Activated CD8-positive, alpha-beta T cell treated with anti-CD3 and anti-CD28 coated beads for 36 hours (primary cell): Measurements from ENCODE around the gene LYRM1. TPM values are rescaled to one million over a fixed set of nuclear protein-coding genes. Genes with fewer than 3 reads are reported as not detected.

Experiments used
- ATAC-seq: fragments of 200-7000 bp; cut with Tn5 transposase; one replicate; pipeline ENCODE4 v1.10.0; 2021; ENCODE audit warnings: mild to moderate bottlenecking, moderate library complexity
- CTCF ChIA-PET: fragments of 350-600 bp; sonication (Branson Sonifier 250); formaldehyde crosslinking; loops from one replicate; lab custom pipeline; 2021; ENCODE audit warnings: antibody characterized with exemption; lab: Charles Lee
- POLR2A ChIA-PET: fragments of 350-600 bp; sonication (Branson Sonifier 250); formaldehyde crosslinking; loops from one replicate; lab custom pipeline; 2021; ENCODE audit warnings: antibody characterized with exemption; lab: Charles Lee
- DNase-seq: peaks from one replicate; pipeline ENCODE4 v3.0.0-alpha.2; 2020
- H3K27ac Mint-ChIP-seq: one replicate; pipeline ENCODE4 v1.8.0; 2021; ENCODE audit warnings: mild to moderate bottlenecking, mixed read lengths
- H3K27me3 Mint-ChIP-seq: one replicate; pipeline ENCODE4 v1.8.0; 2021; ENCODE audit warnings: mixed read lengths
- H3K36me3 Mint-ChIP-seq: one replicate; pipeline ENCODE4 v1.8.0; 2021; ENCODE audit warnings: low read depth, mixed read lengths
- H3K4me1 Mint-ChIP-seq: one replicate; pipeline ENCODE4 v1.8.0; 2021; ENCODE audit warnings: low read depth, mixed read lengths
- H3K4me3 Mint-ChIP-seq: one replicate; pipeline ENCODE4 v1.8.0; 2021; ENCODE audit warnings: mild to moderate bottlenecking, moderate library complexity, mixed read lengths
- H3K9me3 Mint-ChIP-seq: one replicate; pipeline ENCODE4 v1.8.0; 2021; ENCODE audit warnings: mixed read lengths
- intact Hi-C: fragments of 100-400 bp; cut with micrococcal nuclease; formaldehyde crosslinking; loops from one replicate; pipeline ENCODE4 v1.10.0; 2022
- total RNA-seq, 2 experiments: library from RNA; stranded (reverse); gene quantifications; one replicate each; pipeline ENCODE4 v1.2.3, GENCODE V29; 2021
- TF ChIP-seq, protein P1 (sequence below): fragments of 200-600 bp; IDR thresholded peaks from one replicate; pipeline ENCODE4 v1.8.0; 2022; ENCODE audit warnings: antibody characterized with exemption, mild to moderate bottlenecking

Gene LYRM1
- total RNA-seq, 2 experiments from 2014 or later = 31.3 to 32.5 TPM

DNA sequence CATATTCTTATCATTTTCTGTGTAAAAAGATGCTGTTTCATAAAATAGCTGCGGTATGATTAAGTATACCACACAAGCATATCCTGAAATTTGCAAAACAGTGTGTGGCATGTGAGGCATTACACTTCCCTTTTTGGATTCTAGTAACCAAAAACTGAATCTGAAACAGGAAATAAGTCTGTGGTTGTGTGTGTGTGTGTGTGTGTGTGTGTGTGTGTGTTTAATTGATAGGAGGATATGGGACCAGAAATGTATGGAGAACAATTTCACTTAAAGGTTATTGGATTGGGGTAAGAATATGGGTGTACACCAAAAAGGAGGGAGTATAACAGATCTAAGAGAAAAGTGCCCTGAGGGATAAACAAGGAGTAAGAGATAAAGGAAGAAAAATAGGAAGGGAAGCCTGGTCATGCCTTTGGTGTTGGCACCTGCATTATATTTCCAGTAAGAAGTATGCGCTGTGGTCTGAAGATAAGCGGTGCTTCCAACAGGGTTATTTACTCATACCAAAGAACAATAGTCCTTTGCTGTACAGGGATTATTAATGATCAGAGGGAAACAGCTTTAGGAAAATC is 4.0 kb downstream of the LYRM1 start:
- H3K4me3 Mint-ChIP-seq = peak overlapping the region; percentile 93
- H3K36me3 Mint-ChIP-seq = peaks cover 51% of the 10 kb centered on the region
- peak overlapping the region; percentile 71 for H3K27ac Mint-ChIP-seq
- intact Hi-C loops = no loop called here
- ChIA-PET POLR2A (no interaction called here), CTCF (interaction anchor here (1.1 kb wide), 1 partner anchor 180 kb away, joined by 3 read pairs; no protein-coding TSS in a partner anchor)
- no peaks in the 10 kb centered on the region for H3K27me3 Mint-ChIP-seq
- TF ChIP-seq, protein P1, sequence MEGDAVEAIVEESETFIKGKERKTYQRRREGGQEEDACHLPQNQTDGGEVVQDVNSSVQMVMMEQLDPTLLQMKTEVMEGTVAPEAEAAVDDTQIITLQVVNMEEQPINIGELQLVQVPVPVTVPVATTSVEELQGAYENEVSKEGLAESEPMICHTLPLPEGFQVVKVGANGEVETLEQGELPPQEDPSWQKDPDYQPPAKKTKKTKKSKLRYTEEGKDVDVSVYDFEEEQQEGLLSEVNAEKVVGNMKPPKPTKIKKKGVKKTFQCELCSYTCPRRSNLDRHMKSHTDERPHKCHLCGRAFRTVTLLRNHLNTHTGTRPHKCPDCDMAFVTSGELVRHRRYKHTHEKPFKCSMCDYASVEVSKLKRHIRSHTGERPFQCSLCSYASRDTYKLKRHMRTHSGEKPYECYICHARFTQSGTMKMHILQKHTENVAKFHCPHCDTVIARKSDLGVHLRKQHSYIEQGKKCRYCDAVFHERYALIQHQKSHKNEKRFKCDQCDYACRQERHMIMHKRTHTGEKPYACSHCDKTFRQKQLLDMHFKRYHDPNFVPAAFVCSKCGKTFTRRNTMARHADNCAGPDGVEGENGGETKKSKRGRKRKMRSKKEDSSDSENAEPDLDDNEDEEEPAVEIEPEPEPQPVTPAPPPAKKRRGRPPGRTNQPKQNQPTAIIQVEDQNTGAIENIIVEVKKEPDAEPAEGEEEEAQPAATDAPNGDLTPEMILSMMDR = no peak
- peak; percentile 35 for DNase-seq
- H3K9me3 Mint-ChIP-seq = no peaks in the 10 kb centered on the region
- peaks cover 65% of the 10 kb centered on the region for H3K4me1 Mint-ChIP-seq
- ATAC-seq = no peak

DNA sequence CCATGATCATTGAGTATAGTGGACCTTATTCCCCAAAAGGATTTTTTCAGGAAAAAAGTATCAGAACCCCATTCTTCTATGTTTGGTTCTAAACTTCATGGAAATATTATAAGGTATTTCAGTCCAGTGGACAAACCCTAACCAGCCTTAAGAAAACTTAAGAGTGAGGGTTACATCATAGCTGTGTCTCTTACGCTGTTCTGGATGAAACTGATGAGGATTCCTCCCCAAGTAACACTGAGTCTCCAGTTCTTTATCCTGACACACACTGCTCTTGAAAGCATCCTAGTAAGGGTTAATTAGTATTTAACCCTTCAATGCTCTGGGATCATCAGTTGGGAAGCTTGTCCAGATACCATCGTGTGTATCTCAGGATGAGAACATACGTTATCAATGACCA is 5.0 kb downstream of the LYRM1 start:
- CTCF ChIA-PET = no interaction called here
- Mint-ChIP-seq H3K4me3 (no peak overlapping the region), H3K4me1 (peaks cover 75% of the 10 kb centered on the region), H3K36me3 (peaks cover 51% of the 10 kb centered on the region), H3K27ac (no peak overlapping the region), H3K9me3 (no peaks in the 10 kb centered on the region), H3K27me3 (no peaks in the 10 kb centered on the region)
- DNase-seq = no peak
- intact Hi-C loops = no loop called here
- TF ChIP-seq, protein P1 = no peak
- no peak for ATAC-seq
- POLR2A ChIA-PET = no interaction called here

DNA sequence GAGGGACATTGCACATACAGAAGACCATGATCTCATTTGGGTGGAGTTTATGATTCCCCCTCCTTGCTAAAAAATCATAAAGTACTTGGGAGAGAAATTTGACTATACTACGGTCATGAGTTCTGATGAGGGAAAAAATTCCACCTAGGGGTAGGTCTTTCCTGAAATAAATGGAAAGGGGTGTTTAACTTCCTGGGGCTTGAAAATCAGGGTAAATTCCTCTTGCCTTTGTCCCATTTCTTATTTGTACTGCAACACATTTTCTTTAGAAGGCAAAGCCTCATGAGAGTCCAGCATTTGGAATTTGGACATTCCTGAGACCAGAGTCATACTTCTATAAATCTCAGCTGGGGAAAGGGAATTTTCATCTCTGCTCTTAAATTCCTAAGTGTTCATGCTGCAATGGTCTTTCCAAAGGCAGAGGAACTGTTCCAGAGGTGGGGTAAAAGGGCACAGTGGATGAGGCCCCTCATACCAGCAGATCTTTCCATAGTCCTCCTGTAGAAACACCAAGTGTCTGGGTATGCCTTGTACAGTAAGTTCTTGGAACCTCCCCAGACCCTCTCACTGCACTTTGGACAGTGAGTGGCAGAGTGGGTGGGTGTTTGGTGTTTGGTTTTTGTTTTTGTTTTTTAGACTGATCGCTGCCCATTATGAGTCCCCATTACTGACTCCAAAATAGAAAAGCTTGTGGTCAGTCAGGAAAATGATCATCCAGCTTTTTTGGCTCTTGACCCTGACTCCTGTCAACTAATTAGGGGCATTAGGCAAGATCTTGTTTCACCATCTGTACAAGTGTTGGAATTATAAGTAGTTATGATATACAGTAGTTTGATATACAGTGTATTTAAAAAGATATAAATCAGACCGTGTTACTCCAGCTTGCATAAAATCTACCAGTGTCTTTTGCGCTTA is 6.0 kb downstream of the LYRM1 start:
- ChIA-PET POLR2A (interaction anchor here (0.6 to 1.0 kb wide), 2 partner anchors 11 to 24 kb away, joined by 3 read pairs; no protein-coding TSS in a partner anchor), CTCF (interaction anchor here (0.9 to 1.1 kb wide), 2 partner anchors 31 to 32 kb away, joined by 3 read pairs; no protein-coding TSS in a partner anchor)
- DNase-seq = no peak
- H3K27ac Mint-ChIP-seq = no peak overlapping the region
- H3K36me3 Mint-ChIP-seq = peaks cover 41% of the 10 kb centered on the region
- intact Hi-C loops = no loop called here
- H3K9me3 Mint-ChIP-seq = no peaks in the 10 kb centered on the region
- H3K27me3 Mint-ChIP-seq = no peaks in the 10 kb centered on the region
- ATAC-seq = no peak
- H3K4me3 Mint-ChIP-seq = no peak overlapping the region
- H3K4me1 Mint-ChIP-seq = peaks cover 80% of the 10 kb centered on the region
- TF ChIP-seq, protein P1 = no peak

GRCh38 chr16:20910781-20911321 is 10.3 kb downstream of the LYRM1 start:
- peaks cover 51% of the 10 kb centered on the region for H3K4me1 Mint-ChIP-seq
- no peaks in the 10 kb centered on the region for H3K27me3 Mint-ChIP-seq
- peak overlapping the region; percentile 86 for H3K27ac Mint-ChIP-seq
- ATAC-seq (peak; percentile 82), DNase-seq (no peak)
- peaks cover 23% of the 10 kb centered on the region for H3K36me3 Mint-ChIP-seq
- POLR2A ChIA-PET = interaction anchor here (1.3 to 1.8 kb wide), 3 partner anchors 8 to 36 kb away, joined by 5 to 13 read pairs (median 5); partner anchors contain the start of genes DCUN1D3 and LYRM1
- CTCF ChIA-PET = interaction anchor here (1.3 to 1.9 kb wide), 4 partner anchors 9 to 28 kb away, joined by 3 to 5 read pairs (median 4); partner anchors contain the start of genes DCUN1D3 and LYRM1
- intact Hi-C loops = no loop called here
- H3K4me3 Mint-ChIP-seq = no peak overlapping the region
- H3K9me3 Mint-ChIP-seq = no peaks in the 10 kb centered on the region
- TF ChIP-seq, protein P1 = no peak
